ENCODE results near the gene LTBP1. TPM values are rescaled to one million over a fixed set of nuclear protein-coding genes. Genes with fewer than 3 reads are reported as not detected.

Gene LTBP1
- total RNA-seq, 1 donor from 2014 or later = 29.7 TPM

DNA sequence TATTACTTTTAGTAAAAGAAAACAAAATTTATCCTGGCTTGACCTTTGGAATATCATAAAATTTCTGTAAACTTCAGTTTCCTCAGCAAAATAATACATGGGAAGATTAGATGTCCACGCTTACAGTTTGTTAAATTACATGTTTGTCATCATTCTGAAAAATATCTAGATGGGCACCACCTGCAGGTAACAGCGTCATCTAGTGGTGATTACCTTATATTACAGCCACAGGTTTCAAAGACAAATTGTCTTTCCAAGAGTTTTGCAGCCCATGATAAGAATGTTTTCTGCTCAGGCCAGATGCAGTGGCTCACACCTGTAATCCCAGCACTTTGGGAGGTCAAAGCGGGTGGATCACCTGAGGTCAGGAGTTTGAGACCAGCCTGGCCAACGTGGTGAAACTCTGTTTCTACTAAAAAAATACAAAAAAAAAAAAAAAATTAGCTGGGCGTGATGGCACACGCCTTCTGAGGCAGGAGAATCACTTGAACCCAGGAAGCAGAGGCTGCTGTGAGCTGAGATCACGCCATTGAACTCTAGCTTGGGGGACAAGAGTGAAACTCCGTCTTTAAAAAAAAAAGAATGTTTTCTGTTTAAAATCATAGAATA lies 433.4 kb downstream of the LTBP1 start:
- H3K4me3 Mint-ChIP-seq (ENCODE audit: unreplicated experiment) = no peak overlapping the region
- Histone ChIP-seq H3K9ac (ENCODE audit: low read length) (no peak overlapping the region), H3K79me2 (ENCODE audit: insufficient read depth, low read length) (no peaks in the 10 kb centered on the region), H3K9me3 (ENCODE audit: insufficient read depth, low read depth, low read length) (no peaks in the 10 kb centered on the region), H4K20me1 (ENCODE audit: insufficient read depth, low read length) (no peaks in the 10 kb centered on the region), H3K27me3 (ENCODE audit: insufficient read depth, low read length) (no peaks in the 10 kb centered on the region), H2AFZ (ENCODE audit: low read depth, low read length) (no peak overlapping the region), H3K27ac (ENCODE audit: low read depth, low read length) (no peak overlapping the region), H3K36me3 (ENCODE audit: insufficient read depth, low read length) (peaks cover 8% of the 10 kb centered on the region), H3K4me3 (ENCODE audit: insufficient read depth, low read depth, low read length) (no peak overlapping the region), H3K4me2 (ENCODE audit: low read length) (no peak overlapping the region), H3K4me1 (ENCODE audit: insufficient read depth, low read length) (peaks cover 5% of the 10 kb centered on the region)
- FAIRE-seq (no peak), DNase-seq (ENCODE audit: low read depth) (no peak)
- no peaks in the 10 kb centered on the region for H3K27me3 Mint-ChIP-seq (ENCODE audit: low read depth, unreplicated experiment)
- no peaks in the 10 kb centered on the region for H3K9me3 Mint-ChIP-seq (ENCODE audit: unreplicated experiment)
- TF ChIP-seq, protein P1, sequence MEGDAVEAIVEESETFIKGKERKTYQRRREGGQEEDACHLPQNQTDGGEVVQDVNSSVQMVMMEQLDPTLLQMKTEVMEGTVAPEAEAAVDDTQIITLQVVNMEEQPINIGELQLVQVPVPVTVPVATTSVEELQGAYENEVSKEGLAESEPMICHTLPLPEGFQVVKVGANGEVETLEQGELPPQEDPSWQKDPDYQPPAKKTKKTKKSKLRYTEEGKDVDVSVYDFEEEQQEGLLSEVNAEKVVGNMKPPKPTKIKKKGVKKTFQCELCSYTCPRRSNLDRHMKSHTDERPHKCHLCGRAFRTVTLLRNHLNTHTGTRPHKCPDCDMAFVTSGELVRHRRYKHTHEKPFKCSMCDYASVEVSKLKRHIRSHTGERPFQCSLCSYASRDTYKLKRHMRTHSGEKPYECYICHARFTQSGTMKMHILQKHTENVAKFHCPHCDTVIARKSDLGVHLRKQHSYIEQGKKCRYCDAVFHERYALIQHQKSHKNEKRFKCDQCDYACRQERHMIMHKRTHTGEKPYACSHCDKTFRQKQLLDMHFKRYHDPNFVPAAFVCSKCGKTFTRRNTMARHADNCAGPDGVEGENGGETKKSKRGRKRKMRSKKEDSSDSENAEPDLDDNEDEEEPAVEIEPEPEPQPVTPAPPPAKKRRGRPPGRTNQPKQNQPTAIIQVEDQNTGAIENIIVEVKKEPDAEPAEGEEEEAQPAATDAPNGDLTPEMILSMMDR (IDR thresholded peaks at IDR 0.05; ENCODE audit: insufficient read depth, low read depth, low read length) = peak; percentile 53
- TF ChIP-seq EZH2 (IDR thresholded peaks at IDR 0.05; ENCODE audit: insufficient read depth, low read length) = no peak
- no peaks in the 10 kb centered on the region for H3K36me3 Mint-ChIP-seq (ENCODE audit: low read depth, unreplicated experiment)
- H3K4me1 Mint-ChIP-seq (ENCODE audit: low read depth, unreplicated experiment) = no peaks in the 10 kb centered on the region
- no peak overlapping the region for H3K27ac Mint-ChIP-seq (ENCODE audit: unreplicated experiment)

DNA sequence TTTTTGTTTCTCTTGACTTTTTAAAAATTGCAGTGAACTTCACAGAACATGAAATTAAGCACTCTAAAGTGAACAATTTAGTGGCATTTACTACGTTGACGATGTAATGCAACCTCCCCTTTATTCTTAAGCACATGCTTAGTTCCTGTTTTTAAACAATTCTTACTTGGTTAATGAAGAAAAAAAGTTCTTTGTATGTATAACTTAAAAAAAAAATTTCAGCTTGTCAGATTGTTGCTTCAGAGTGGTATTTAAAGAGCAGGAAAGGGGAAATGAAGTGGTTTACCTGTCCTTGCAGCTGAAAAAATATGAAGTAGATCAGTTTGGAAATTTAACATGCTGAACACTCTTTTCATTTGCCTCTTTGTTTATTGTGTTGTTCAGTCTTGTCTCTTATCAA lies 434.0 kb downstream of the LTBP1 start:
- H3K9me3 Mint-ChIP-seq (ENCODE audit: unreplicated experiment) = no peaks in the 10 kb centered on the region
- H3K27ac Mint-ChIP-seq (ENCODE audit: unreplicated experiment) = no peak overlapping the region

More for the DNA sequence above, 434.0 kb downstream of the LTBP1 start:
- Mint-ChIP-seq H3K36me3 (ENCODE audit: low read depth, unreplicated experiment) (peaks cover under 1% of the 10 kb centered on the region), H3K4me1 (ENCODE audit: low read depth, unreplicated experiment) (no peaks in the 10 kb centered on the region), H3K27me3 (ENCODE audit: low read depth, unreplicated experiment) (no peaks in the 10 kb centered on the region), H3K4me3 (ENCODE audit: unreplicated experiment) (no peak overlapping the region)
- peaks cover 5% of the 10 kb centered on the region for H3K4me1 ChIP-seq (ENCODE audit: insufficient read depth, low read length)
- no peak overlapping the region for H3K4me3 ChIP-seq (ENCODE audit: insufficient read depth, low read depth, low read length)
- H3K27me3 ChIP-seq (ENCODE audit: insufficient read depth, low read length) = no peaks in the 10 kb centered on the region
- no peak overlapping the region for H3K9ac ChIP-seq (ENCODE audit: low read length)
- TF ChIP-seq, protein P1 (IDR thresholded peaks at IDR 0.05; ENCODE audit: insufficient read depth, low read depth, low read length) = no peak
- TF ChIP-seq EZH2 (IDR thresholded peaks at IDR 0.05; ENCODE audit: insufficient read depth, low read length) = no peak
- no peaks in the 10 kb centered on the region for H3K9me3 ChIP-seq (ENCODE audit: insufficient read depth, low read depth, low read length)
- H3K27ac ChIP-seq (ENCODE audit: low read depth, low read length) = no peak overlapping the region
- no peaks in the 10 kb centered on the region for H4K20me1 ChIP-seq (ENCODE audit: insufficient read depth, low read length)
- H3K79me2 ChIP-seq (ENCODE audit: insufficient read depth, low read length) = no peaks in the 10 kb centered on the region
- DNase-seq (ENCODE audit: low read depth) (no peak), FAIRE-seq (no peak)
- H3K36me3 ChIP-seq (ENCODE audit: insufficient read depth, low read length) = peaks cover 8% of the 10 kb centered on the region
- no peak overlapping the region for H2AFZ ChIP-seq (ENCODE audit: low read depth, low read length)
- no peak overlapping the region for H3K4me2 ChIP-seq (ENCODE audit: low read length)

Measured in astrocyte (in vitro differentiated cells and primary cell).